Mesendoderm (in vitro differentiated cells): ENCODE measurements around the gene WNK1. TPM values are rescaled to one million over a fixed set of nuclear protein-coding genes. Genes with fewer than 3 reads are reported as not detected.

Experiments used
- DNase-seq: peaks from one replicate; pipeline ENCODE4 v3.0.0; 2013
- H2AK5ac ChIP-seq: 2 replicates; pipeline ENCODE4 v1.6.1; 2013; ENCODE audit warnings: low read length, inconsistent platforms
- H2BK120ac ChIP-seq: 2 replicates; pipeline ENCODE4 v1.6.1; 2013; ENCODE audit warnings: low read depth, mild to moderate bottlenecking, low read length, moderate library complexity, mixed read lengths
- H2BK15ac ChIP-seq: replicated peaks from 2 replicates; pipeline ENCODE4 v1.6.1; 2013; ENCODE audit warnings: low read depth, mild to moderate bottlenecking, moderate library complexity
- H2BK5ac ChIP-seq: 2 replicates; pipeline ENCODE4 v1.6.1; 2013; ENCODE audit warnings: low read length, inconsistent platforms
- H3K18ac ChIP-seq: 2 replicates; pipeline ENCODE4 v1.6.1; 2013; ENCODE audit warnings: mild to moderate bottlenecking, low read length, mixed read lengths
- H3K23ac ChIP-seq: one replicate; pipeline ENCODE4 v1.6.1; 2013; ENCODE audit warnings: low read length
- H3K27ac ChIP-seq: 2 replicates; pipeline ENCODE4 v1.5.1; 2013; ENCODE audit warnings: low read depth, mild to moderate bottlenecking, inconsistent platforms, low read length, moderate library complexity
- H3K27me3 ChIP-seq: 2 replicates; pipeline ENCODE4 v1.6.1; 2013; ENCODE audit warnings: low read length, control low read depth, mild to moderate bottlenecking, inconsistent platforms; ENCODE audit not compliant: insufficient read depth, poor library complexity
- H3K36me3 ChIP-seq: 2 replicates; pipeline ENCODE4 v1.6.1; 2013; ENCODE audit warnings: low read length, inconsistent platforms; ENCODE audit not compliant: control insufficient read depth, insufficient read depth
- H3K4ac ChIP-seq: one replicate; pipeline ENCODE4 v1.6.1; 2013; ENCODE audit warnings: low read depth, mild to moderate bottlenecking, low read length, moderate library complexity
- H3K4me1 ChIP-seq: 2 replicates; pipeline ENCODE4 v1.6.1; 2013; ENCODE audit warnings: low read depth, low read length, inconsistent platforms; ENCODE audit not compliant: control insufficient read depth
- H3K4me2 ChIP-seq: 2 replicates; pipeline ENCODE4 v1.6.1; 2013; ENCODE audit warnings: low read length
- H3K4me3 ChIP-seq: 2 replicates; pipeline ENCODE4 v1.5.1; 2013; ENCODE audit warnings: mild to moderate bottlenecking, low read length
- H3K56ac ChIP-seq: one replicate; pipeline ENCODE4 v1.6.1; 2013; ENCODE audit warnings: low read length
- H3K79me1 ChIP-seq: 2 replicates; pipeline ENCODE4 v1.6.1; 2013; ENCODE audit warnings: low read length, inconsistent platforms
- H3K79me2 ChIP-seq: 2 replicates; pipeline ENCODE4 v1.6.1; 2013; ENCODE audit warnings: mild to moderate bottlenecking, low read length; ENCODE audit not compliant: control insufficient read depth, insufficient read depth
- H3K9ac ChIP-seq: 2 replicates; pipeline ENCODE4 v1.6.1; 2013; ENCODE audit warnings: low read length, inconsistent platforms
- H4K5ac ChIP-seq: one replicate; pipeline ENCODE4 v1.6.1; 2013; ENCODE audit warnings: low read length
- H4K8ac ChIP-seq: one replicate; pipeline ENCODE4 v1.6.1; 2013; ENCODE audit warnings: low read depth, mild to moderate bottlenecking, control low read depth, low read length, moderate library complexity
- WGBS: extraction: QIAGEN DNeasy Blood & Tissue Kit; methylation state at CpG from one replicate; pipeline ENCODE4 v1.1.7; 2013; ENCODE audit warnings: low lambda C conversion rate, missing lambda C conversion rate; ENCODE audit not compliant: insufficient coverage; ENCODE audit errors: extremely low coverage; 5-methylcytosine and 5-hydroxymethylcytosine counted together
- small RNA-seq: library from polyadenylated mRNA; stranded (forward); fragments of <200 nt; extraction: miRNeasy Mini kit (QIAGEN cat#:217004); gene quantifications from one replicate; pipeline ENCODE3, GENCODE V24; 2013; ENCODE audit not compliant: insufficient read depth

The WNK1 gene

DNA sequence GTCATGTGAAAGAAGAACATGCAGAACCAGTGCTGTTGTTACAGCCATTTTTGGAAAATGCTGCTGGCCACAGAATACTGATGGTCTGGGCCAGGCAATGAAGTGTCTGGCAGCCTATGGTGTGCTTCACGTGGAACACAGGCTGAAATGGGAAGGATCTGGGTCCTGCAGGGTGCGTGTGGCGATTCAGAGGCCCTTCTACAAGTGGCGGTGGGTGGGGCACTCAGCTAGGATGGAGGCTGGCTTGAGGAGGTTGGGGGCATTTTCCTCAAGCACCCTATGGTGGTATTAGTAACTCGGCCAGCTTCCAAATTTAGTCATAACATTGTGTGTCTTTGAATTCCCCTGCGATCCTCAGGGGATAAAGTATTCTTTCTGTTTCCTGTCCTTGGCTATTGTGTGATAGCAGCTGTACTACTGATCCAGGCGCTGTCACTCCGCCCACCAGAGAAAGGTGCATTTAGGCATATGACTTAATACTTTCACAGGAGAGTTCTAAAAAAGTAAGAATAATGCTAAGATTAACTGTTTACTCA lies 206.3 kb downstream of the WNK1 start:
- DNase-seq: no peak
- Histone ChIP-seq H2BK120ac (no peak overlapping the region), H4K8ac (no peak overlapping the region), H3K79me2 (no peaks in the 10 kb centered on the region), H2BK5ac (no peak overlapping the region), H3K27ac (no peak overlapping the region), H2AK5ac (no peak overlapping the region), H3K36me3 (no peaks in the 10 kb centered on the region), H3K27me3 (no peaks in the 10 kb centered on the region), H3K4ac (no peak overlapping the region), H3K4me1 (no peaks in the 10 kb centered on the region), H3K4me3 (no peak overlapping the region), H4K5ac (no peak overlapping the region), H3K56ac (no peak overlapping the region), H3K9ac (no peak overlapping the region), H3K23ac (no peak overlapping the region), H3K18ac (no peak overlapping the region), H3K79me1 (no peaks in the 10 kb centered on the region), H3K4me2 (no peak overlapping the region), H2BK15ac (no peak overlapping the region)
- no CpG with 5 or more reads among the region's 8 CpGs for WGBS

Small RNA genes within 50 kb of the gene (small RNA-seq; reads per million reads assigned to genes)
- not detected for gene RNU4ATAC16P
